ENCODE measurements around the gene WDR38. TPM values are rescaled to one million over a fixed set of nuclear protein-coding genes. Genes with fewer than 3 reads are reported as not detected.

The WDR38 gene
- total RNA-seq, 1 experiment from 2014 or later: not detected

GRCh38 chr9:124858330-124859046 lies 5.2 kb downstream of the WDR38 start:
- H3K27ac Mint-ChIP-seq (ENCODE audit: unreplicated experiment): no peak overlapping the region
- H3K9me3 ChIP-seq: no peaks in the 10 kb centered on the region
- TF ChIP-seq CTCF (IDR thresholded peaks at IDR 0.05; ENCODE audit: insufficient read depth in 1 of 2, low read depth in 1 of 2, low read length in 1 of 2, severe bottlenecking in 1 of 2, unreplicated experiment in 1 of 2): no peak
- H3K4me1 Mint-ChIP-seq (ENCODE audit: low read depth, unreplicated experiment): peaks cover 7% of the 10 kb centered on the region
- intact Hi-C loops (cut with micrococcal nuclease; ENCODE audit: unreplicated experiment): no loop called here
- H3K27me3 ChIP-seq (replicated peaks; ENCODE audit: control insufficient read depth, insufficient read depth, low read length): no peaks in the 10 kb centered on the region
- H3K36me3 Mint-ChIP-seq (ENCODE audit: insufficient read depth, unreplicated experiment): peaks cover 90% of the 10 kb centered on the region
- CTCF ChIA-PET: interaction anchor here (11.7 kb wide), 1 partner anchor 84 kb away, joined by 325 read pairs; the partner anchor contains the start of genes NR6A1 and OLFML2A
- POLR2A ChIA-PET: no interaction called here
- no TSS peak for BruUV-seq (replicated peaks)
- no peak overlapping the region for H3K4me3 ChIP-seq (ENCODE audit: low read depth, low read length)
- H3K4me1 ChIP-seq: peaks cover 10% of the 10 kb centered on the region; the same call in 1 of the 2 replicates
- peaks cover 13% of the 10 kb centered on the region for H3K36me3 ChIP-seq (ENCODE audit: control insufficient read depth, insufficient read depth, low read length)
- H3K4me3 Mint-ChIP-seq (ENCODE audit: unreplicated experiment): no peak overlapping the region
- no peaks in the 10 kb centered on the region for H3K9me3 Mint-ChIP-seq (ENCODE audit: unreplicated experiment)
- no peak for DNase-seq
- H3K27me3 Mint-ChIP-seq (ENCODE audit: insufficient read depth, unreplicated experiment): no peaks in the 10 kb centered on the region

GRCh38 chr9:124859803-124860581 lies 6.7 kb downstream of the WDR38 start:
- no TSS peak for BruUV-seq (replicated peaks)
- peaks cover 75% of the 10 kb centered on the region for H3K36me3 Mint-ChIP-seq (ENCODE audit: insufficient read depth, unreplicated experiment)
- no peak for TF ChIP-seq CTCF (IDR thresholded peaks at IDR 0.05; ENCODE audit: insufficient read depth in 1 of 2, low read depth in 1 of 2, low read length in 1 of 2, severe bottlenecking in 1 of 2, unreplicated experiment in 1 of 2)
- H3K27me3 Mint-ChIP-seq (ENCODE audit: insufficient read depth, unreplicated experiment): no peaks in the 10 kb centered on the region
- Histone ChIP-seq H3K36me3 (ENCODE audit: control insufficient read depth, insufficient read depth, low read length) (peaks cover 13% of the 10 kb centered on the region), H3K9me3 (no peaks in the 10 kb centered on the region), H3K4me1 (peaks cover 10% of the 10 kb centered on the region; the same call in 1 of the 2 replicates), H3K27me3 (replicated peaks; ENCODE audit: control insufficient read depth, insufficient read depth, low read length) (no peaks in the 10 kb centered on the region), H3K4me3 (ENCODE audit: low read depth, low read length) (peak overlapping the region; percentile 85)
- peak overlapping the region; percentile 85 for H3K4me3 Mint-ChIP-seq (ENCODE audit: unreplicated experiment)
- no peaks in the 10 kb centered on the region for H3K9me3 Mint-ChIP-seq (ENCODE audit: unreplicated experiment)
- CTCF ChIA-PET: interaction anchor here (2.7 to 11.7 kb wide), 2 partner anchors 86 to 88 kb away, joined by 24 to 325 read pairs; partner anchors contain the start of genes NR6A1 and OLFML2A
- H3K27ac Mint-ChIP-seq (ENCODE audit: unreplicated experiment): peak overlapping the region; percentile 95
- intact Hi-C loops (cut with micrococcal nuclease; ENCODE audit: unreplicated experiment): loop anchor here (5.0 to 10.0 kb wide), 2 partner anchors 282 to 385 kb away; partner anchors contain the start of genes HSPA5 and SCAI
- no peak for DNase-seq
- H3K4me1 Mint-ChIP-seq (ENCODE audit: low read depth, unreplicated experiment): peaks cover 7% of the 10 kb centered on the region
- POLR2A ChIA-PET: interaction anchor here (1.5 kb wide), 1 partner anchor 9 kb away, joined by 4 read pairs; no protein-coding TSS in a partner anchor

Data from Caco-2 (cell line).